MM.1S (cell line): Measurements from ENCODE around the gene TSPAN32.

Experiments
- DNase-seq: peaks from one replicate; pipeline ENCODE4 v3.0.0-alpha.2; 2015
- H2AFZ ChIP-seq: fragments of 300-600 bp; sonication (generic); 2 replicates; pipeline ENCODE4 v1.6.0; 2016; ENCODE audit warnings: antibody characterized with exemption, low read length
- H3F3A ChIP-seq: fragments of 300-600 bp; sonication (generic); 2 replicates; pipeline ENCODE4 v1.6.1; 2016; ENCODE audit warnings: mild to moderate bottlenecking, antibody characterized with exemption, low read length, moderate library complexity, mixed read lengths; ENCODE audit not compliant: insufficient read depth
- H3K27ac ChIP-seq: fragments of 300-600 bp; sonication (generic); 2 replicates; pipeline ENCODE4 v1.5.1; 2016; ENCODE audit warnings: mild to moderate bottlenecking, low read length
- H3K27me3 ChIP-seq: fragments of 300-600 bp; sonication (generic); replicated peaks from 2 replicates; pipeline ENCODE4 v1.6.0; 2016; ENCODE audit warnings: low read length; ENCODE audit not compliant: insufficient read depth
- H3K36me3 ChIP-seq: fragments of 300-600 bp; sonication (generic); replicated peaks from 2 replicates; pipeline ENCODE4 v1.6.1; 2016; ENCODE audit warnings: mild to moderate bottlenecking, low read length, mixed read lengths; ENCODE audit not compliant: insufficient read depth
- H3K4me1 ChIP-seq: fragments of 300-600 bp; sonication (generic); 2 replicates; pipeline ENCODE4 v1.6.1; 2016; ENCODE audit warnings: low read length, mixed read lengths
- H3K4me2 ChIP-seq: fragments of 300-600 bp; sonication (generic); 2 replicates; pipeline ENCODE4 v1.6.0; 2016; ENCODE audit warnings: low read depth, low read length
- H3K4me3 ChIP-seq: fragments of 300-600 bp; sonication (generic); 2 replicates; pipeline ENCODE4 v1.5.1; 2016; ENCODE audit warnings: low read length, mixed read lengths
- H3K79me2 ChIP-seq: fragments of 300-600 bp; sonication (generic); 2 replicates; pipeline ENCODE4 v1.6.1; 2016; ENCODE audit warnings: mixed run types, low read length, mixed read lengths
- H3K9ac ChIP-seq: fragments of 300-600 bp; sonication (generic); 2 replicates; pipeline ENCODE4 v1.6.1; 2016; ENCODE audit warnings: low read length, mixed read lengths
- H3K9me2 ChIP-seq: fragments of 300-600 bp; sonication (generic); replicated peaks from 2 replicates; pipeline ENCODE4 v1.6.1; 2016; ENCODE audit warnings: mild to moderate bottlenecking, low read length, mixed read lengths; ENCODE audit not compliant: insufficient read depth
- H3K9me3 ChIP-seq: fragments of 300-600 bp; sonication (generic); replicated peaks from 2 replicates; pipeline ENCODE4 v1.6.1; 2016; ENCODE audit warnings: mild to moderate bottlenecking, low read length, mixed read lengths; ENCODE audit not compliant: insufficient read depth
- H4K20me1 ChIP-seq: fragments of 300-600 bp; sonication (generic); 2 replicates; pipeline ENCODE4 v1.6.1; 2016; ENCODE audit warnings: mild to moderate bottlenecking, low read length, moderate library complexity, mixed read lengths; ENCODE audit not compliant: insufficient read depth
- CTCF ChIP-seq: fragments of 300-600 bp; sonication (generic); IDR thresholded peaks from 2 replicates; pipeline ENCODE4 v1.5.1; 2016; ENCODE audit warnings: antibody characterized with exemption, low read length, mixed read lengths
- EZH2 ChIP-seq: fragments of 300-600 bp; sonication (generic); optimal IDR thresholded peaks from 2 replicates; pipeline ENCODE3; 2017; ENCODE audit warnings: low read depth, mild to moderate bottlenecking, antibody characterized with exemption, low read length, mixed read lengths
- EZH2phosphoT487 ChIP-seq: fragments of 300-600 bp; sonication (generic); IDR thresholded peaks from 2 replicates; pipeline ENCODE4 v1.6.1; 2018; ENCODE audit warnings: antibody characterized with exemption, low read length

Gene TSPAN32

GRCh38 chr11:2348986-2349385 is 47.2 kb downstream of the TSPAN32 start:
- Histone ChIP-seq H4K20me1 (no peaks in the 10 kb centered on the region), H3K79me2 (no peaks in the 10 kb centered on the region), H3K27ac (no peak overlapping the region), H3K9me3 (no peaks in the 10 kb centered on the region), H3K9ac (no peak overlapping the region), H3K4me1 (no peaks in the 10 kb centered on the region), H3K4me2 (no peak overlapping the region), H3K4me3 (no peak overlapping the region), H2AFZ (no peak overlapping the region), H3F3A (no peaks in the 10 kb centered on the region), H3K36me3 (no peaks in the 10 kb centered on the region), H3K9me2 (no peaks in the 10 kb centered on the region), H3K27me3 (peaks cover 92% of the 10 kb centered on the region)
- TF ChIP-seq EZH2 (no peak), CTCF (no peak), EZH2phosphoT487 (no peak)
- no peak for DNase-seq

GRCh38 chr11:2351701-2352100 is 49.9 kb downstream of the TSPAN32 start:
- TF ChIP-seq EZH2 (no peak), EZH2phosphoT487 (no peak), CTCF (no peak)
- DNase-seq = no peak
- Histone ChIP-seq H3K36me3 (no peaks in the 10 kb centered on the region), H3K9ac (no peak overlapping the region), H3K4me1 (no peaks in the 10 kb centered on the region), H3K27ac (no peak overlapping the region), H3F3A (no peaks in the 10 kb centered on the region), H3K4me3 (no peak overlapping the region), H3K79me2 (no peaks in the 10 kb centered on the region), H2AFZ (no peak overlapping the region), H3K27me3 (peaks cover 94% of the 10 kb centered on the region), H4K20me1 (no peaks in the 10 kb centered on the region), H3K4me2 (no peak overlapping the region), H3K9me2 (no peaks in the 10 kb centered on the region), H3K9me3 (no peaks in the 10 kb centered on the region)

GRCh38 chr11:2352420-2352819 is 50.6 kb downstream of the TSPAN32 start:
- no peaks in the 10 kb centered on the region for H3K36me3 ChIP-seq
- no peak overlapping the region for H3K9ac ChIP-seq
- no peaks in the 10 kb centered on the region for H3F3A ChIP-seq
- TF ChIP-seq CTCF (no peak), EZH2phosphoT487 (no peak), EZH2 (no peak)
- peaks cover 93% of the 10 kb centered on the region for H3K27me3 ChIP-seq
- H3K4me1 ChIP-seq = no peaks in the 10 kb centered on the region
- no peak overlapping the region for H3K27ac ChIP-seq
- H3K9me2 ChIP-seq = no peaks in the 10 kb centered on the region
- no peaks in the 10 kb centered on the region for H3K79me2 ChIP-seq
- no peak overlapping the region for H3K4me3 ChIP-seq
- no peak overlapping the region for H2AFZ ChIP-seq
- H3K4me2 ChIP-seq = no peak overlapping the region
- DNase-seq = no peak
- H4K20me1 ChIP-seq = no peaks in the 10 kb centered on the region
- H3K9me3 ChIP-seq = no peaks in the 10 kb centered on the region
